A673 (cell line): ENCODE results near the gene NFIB.

ENCODE experiments used
- CTCF ChIP-seq: fragments of 300-800, 200-600 bp; sonication (generic); conservative IDR thresholded peaks from 2 replicates; pipeline ENCODE4 v1.5.1; 2017; ENCODE audit warnings: low read depth, mild to moderate bottlenecking, antibody characterized with exemption, low read length, moderate library complexity, mixed read lengths
- EZH2 ChIP-seq: fragments of 200-600 bp; sonication (generic); IDR thresholded peaks from 2 replicates; pipeline ENCODE4 v1.6.1; 2017; ENCODE audit warnings: borderline replicate concordance, low read depth, mild to moderate bottlenecking, mixed read lengths, antibody characterized with exemption, low read length; ENCODE audit not compliant: poor library complexity, severe bottlenecking

DNA sequence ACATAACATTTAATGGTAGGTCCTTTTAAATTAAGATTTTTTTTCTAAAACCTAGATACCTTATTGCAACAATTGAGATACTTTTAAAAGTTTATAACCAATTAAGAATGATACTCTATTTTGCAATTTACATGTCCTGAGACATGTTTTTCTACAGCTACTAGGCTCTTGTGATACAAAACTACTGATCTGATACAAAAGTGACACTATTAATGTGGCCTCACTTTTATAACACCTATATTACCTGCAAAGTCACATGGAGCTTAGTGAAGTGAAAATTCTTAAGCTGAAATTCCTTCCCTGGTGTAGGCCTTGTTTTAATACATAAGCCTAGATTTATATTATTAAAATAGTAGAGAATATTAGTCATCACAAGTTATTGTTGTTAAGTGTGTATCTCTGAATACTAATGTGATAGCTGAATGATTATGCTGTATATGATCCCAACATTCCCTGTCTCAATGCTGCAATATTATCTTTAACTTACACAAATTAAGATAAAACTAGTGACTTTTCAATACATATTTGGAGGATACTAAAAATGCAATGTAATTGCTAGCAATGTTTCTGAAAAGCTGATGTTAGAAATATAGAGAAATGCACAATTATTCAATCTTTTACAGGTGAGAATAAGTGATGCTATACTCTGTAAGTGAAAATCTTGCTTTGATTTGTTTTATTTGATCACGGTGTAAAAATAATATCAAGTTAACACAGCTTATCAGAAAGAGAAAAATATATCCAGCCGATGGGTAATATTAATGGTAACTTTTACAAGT lies 2.6 kb downstream of the NFIB start:
- TF ChIP-seq CTCF: no peak
- TF ChIP-seq EZH2: no peak
